Measurements from ENCODE around the gene PFN3.
A peak's percentile ranks its signal among the peaks of the same experiment; 100 is the strongest.

The PFN3 gene, protein sequence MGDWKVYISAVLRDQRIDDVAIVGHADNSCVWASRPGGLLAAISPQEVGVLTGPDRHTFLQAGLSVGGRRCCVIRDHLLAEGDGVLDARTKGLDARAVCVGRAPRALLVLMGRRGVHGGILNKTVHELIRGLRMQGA

DNA sequence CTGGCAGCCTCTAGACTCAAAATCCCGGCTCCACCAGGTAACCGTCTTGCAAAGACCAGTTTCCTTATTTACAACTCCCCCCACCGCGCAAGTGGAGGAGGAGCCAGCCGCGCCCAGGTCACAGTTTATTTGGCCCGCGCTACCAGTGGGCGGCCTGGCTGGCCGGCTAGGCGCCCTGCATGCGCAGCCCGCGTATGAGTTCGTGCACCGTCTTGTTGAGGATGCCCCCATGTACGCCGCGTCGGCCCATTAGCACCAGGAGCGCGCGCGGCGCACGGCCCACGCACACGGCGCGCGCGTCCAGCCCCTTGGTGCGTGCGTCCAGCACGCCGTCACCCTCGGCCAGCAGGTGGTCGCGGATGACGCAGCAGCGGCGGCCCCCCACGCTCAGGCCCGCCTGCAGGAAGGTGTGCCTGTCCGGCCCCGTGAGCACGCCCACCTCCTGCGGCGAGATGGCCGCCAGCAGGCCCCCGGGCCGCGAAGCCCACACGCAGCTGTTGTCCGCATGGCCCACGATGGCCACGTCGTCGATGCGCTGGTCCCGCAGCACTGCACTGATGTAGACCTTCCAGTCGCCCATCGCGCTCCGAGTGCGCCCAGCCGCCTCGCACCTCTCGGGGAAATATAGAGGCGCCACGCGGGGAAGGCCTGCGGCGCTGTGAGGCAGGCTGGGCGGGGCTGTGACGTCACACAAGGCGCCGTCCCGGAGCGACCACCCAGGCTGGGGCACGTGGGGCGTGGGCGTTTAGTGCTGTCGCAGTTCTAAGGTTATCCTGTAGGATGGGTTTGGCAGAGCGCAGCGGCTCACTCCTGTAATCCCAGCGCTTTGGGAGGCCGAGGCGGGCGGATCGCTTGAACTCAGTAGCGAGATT is at the start of gene PFN3:
TSS of gene PFN3 (minus strand) at position 665 of the 872 bp plus-strand sequence. CDS start at position 580, 85 bp downstream.
- TF ChIP-seq EP300 (IDR thresholded peaks at IDR 0.05; ENCODE audit: borderline replicate concordance) (no peak), YY1 (IDR thresholded peaks at IDR 0.05; ENCODE audit: low read depth) (no peak), NFIC (IDR thresholded peaks at IDR 0.05) (no peak), TEAD4 (IDR thresholded peaks at IDR 0.05) (no peak), RAD21 (IDR thresholded peaks at IDR 0.05; ENCODE audit: low read depth) (no peak), EGR1 (IDR thresholded peaks at IDR 0.05) (no peak)
- TF ChIP-seq, protein P1, sequence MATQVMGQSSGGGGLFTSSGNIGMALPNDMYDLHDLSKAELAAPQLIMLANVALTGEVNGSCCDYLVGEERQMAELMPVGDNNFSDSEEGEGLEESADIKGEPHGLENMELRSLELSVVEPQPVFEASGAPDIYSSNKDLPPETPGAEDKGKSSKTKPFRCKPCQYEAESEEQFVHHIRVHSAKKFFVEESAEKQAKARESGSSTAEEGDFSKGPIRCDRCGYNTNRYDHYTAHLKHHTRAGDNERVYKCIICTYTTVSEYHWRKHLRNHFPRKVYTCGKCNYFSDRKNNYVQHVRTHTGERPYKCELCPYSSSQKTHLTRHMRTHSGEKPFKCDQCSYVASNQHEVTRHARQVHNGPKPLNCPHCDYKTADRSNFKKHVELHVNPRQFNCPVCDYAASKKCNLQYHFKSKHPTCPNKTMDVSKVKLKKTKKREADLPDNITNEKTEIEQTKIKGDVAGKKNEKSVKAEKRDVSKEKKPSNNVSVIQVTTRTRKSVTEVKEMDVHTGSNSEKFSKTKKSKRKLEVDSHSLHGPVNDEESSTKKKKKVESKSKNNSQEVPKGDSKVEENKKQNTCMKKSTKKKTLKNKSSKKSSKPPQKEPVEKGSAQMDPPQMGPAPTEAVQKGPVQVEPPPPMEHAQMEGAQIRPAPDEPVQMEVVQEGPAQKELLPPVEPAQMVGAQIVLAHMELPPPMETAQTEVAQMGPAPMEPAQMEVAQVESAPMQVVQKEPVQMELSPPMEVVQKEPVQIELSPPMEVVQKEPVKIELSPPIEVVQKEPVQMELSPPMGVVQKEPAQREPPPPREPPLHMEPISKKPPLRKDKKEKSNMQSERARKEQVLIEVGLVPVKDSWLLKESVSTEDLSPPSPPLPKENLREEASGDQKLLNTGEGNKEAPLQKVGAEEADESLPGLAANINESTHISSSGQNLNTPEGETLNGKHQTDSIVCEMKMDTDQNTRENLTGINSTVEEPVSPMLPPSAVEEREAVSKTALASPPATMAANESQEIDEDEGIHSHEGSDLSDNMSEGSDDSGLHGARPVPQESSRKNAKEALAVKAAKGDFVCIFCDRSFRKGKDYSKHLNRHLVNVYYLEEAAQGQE (IDR thresholded peaks at IDR 0.05; ENCODE audit: low read depth) = no peak
- TF ChIP-seq, protein P2, sequence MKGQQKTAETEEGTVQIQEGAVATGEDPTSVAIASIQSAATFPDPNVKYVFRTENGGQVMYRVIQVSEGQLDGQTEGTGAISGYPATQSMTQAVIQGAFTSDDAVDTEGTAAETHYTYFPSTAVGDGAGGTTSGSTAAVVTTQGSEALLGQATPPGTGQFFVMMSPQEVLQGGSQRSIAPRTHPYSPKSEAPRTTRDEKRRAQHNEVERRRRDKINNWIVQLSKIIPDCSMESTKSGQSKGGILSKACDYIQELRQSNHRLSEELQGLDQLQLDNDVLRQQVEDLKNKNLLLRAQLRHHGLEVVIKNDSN (IDR thresholded peaks at IDR 0.05) = no peak

DNA sequence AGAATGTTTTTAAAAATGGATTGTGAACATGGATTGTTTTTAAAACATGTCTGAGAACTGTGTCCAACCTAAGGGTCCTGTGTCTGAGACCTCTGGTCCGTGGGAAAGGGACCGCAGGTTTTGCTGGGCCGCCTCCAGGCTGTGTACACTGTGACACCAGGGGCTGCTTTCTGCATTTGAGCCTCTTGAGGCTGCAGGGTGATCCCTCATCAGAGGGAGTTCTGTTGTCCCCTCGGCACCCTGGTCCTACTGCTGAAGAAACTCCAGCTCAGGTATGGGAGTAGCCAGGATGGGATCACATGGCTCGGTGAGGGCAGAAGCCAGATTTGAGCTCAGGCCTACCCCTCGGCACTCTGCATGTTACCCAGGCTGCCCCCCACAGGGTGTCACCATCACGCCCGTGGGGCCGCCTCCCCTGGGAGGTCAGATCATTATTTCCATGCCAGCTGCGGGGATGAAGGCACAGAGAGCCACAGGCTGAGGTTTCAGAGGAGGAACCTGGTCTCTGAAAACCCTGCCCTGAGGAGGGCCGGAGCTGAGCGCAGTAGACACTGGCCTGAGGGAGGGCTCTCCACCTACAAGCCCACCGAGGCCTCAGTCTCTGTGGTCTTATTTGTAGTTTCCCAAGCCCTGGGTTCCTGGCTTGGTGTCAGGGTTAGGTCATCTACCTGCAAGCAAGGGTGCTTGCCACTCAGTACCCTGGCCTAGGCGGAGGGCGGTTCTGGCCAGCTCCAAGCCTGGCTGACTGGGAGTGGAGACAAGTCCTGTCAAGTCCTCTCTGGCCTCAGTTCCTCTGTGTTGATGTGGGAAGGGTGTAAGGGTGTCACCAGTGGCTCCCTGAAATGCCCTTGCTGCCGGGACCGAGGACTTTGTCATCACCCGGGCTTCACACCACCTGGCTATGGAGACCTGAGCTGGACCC is 48.9 kb upstream of the PFN3 start:
- TF ChIP-seq, protein P1 (IDR thresholded peaks at IDR 0.05; ENCODE audit: low read depth) = no peak
- no peak for TF ChIP-seq TEAD4 (IDR thresholded peaks at IDR 0.05)
- TF ChIP-seq CREB1 (IDR thresholded peaks at IDR 0.05; ENCODE audit: low read depth) = no peak
- TF ChIP-seq, protein P2 (IDR thresholded peaks at IDR 0.05) = no peak
- TF ChIP-seq EGR1 (IDR thresholded peaks at IDR 0.05) = no peak
- TF ChIP-seq TCF12 (IDR thresholded peaks at IDR 0.05; ENCODE audit: low read depth) = no peak
- no peak for TF ChIP-seq NFIC (IDR thresholded peaks at IDR 0.05)
- no peak for TF ChIP-seq EP300 (IDR thresholded peaks at IDR 0.05; ENCODE audit: borderline replicate concordance)
- TF ChIP-seq CEBPB (IDR thresholded peaks at IDR 0.05) = no peak
- TF ChIP-seq TAF1 (IDR thresholded peaks at IDR 0.05; ENCODE audit: low read depth) = no peak
- TF ChIP-seq FOXM1 (IDR thresholded peaks at IDR 0.05; ENCODE audit: borderline replicate concordance, low read depth) = no peak
- TF ChIP-seq RAD21 (IDR thresholded peaks at IDR 0.05; ENCODE audit: low read depth) = no peak

DNA sequence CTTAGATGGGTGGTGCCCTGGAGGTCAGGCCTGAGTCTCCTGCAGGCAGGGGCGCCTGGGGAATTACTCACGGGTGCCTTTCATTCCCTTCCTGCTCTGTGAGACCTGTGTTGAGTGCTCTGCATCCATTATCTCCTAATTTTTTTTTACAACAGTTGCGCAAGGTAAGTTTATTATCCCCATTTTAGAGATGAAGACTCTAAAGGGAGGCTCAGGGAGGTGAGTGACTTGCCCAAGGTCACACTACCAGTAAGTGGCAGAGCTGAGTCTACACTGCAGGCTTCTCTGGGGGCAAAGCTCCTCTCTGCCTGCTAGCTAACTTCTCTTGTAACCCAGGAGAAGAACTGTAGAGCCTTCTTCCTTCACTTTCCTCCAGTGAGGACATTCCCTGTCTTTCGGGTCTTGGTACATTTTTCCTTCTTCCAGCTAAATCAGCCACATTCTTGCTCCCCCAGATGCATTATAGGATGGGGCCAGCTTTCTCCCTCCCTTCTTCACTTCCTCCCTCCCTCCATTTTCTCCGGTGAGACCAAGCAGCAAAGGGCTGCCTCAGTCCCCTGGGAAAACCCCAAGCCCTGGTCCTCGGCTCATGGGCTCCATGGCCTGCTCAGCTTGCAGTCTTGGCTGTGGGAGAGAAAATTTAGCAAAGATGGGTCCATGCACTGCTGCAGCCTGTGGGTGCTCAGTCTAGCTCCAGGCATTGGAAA is 47.9 kb upstream of the PFN3 start:
- TF ChIP-seq TCF12 (IDR thresholded peaks at IDR 0.05; ENCODE audit: low read depth) (no peak), CREB1 (IDR thresholded peaks at IDR 0.05; ENCODE audit: low read depth) (no peak), YY1 (IDR thresholded peaks at IDR 0.05; ENCODE audit: low read depth) (no peak), CEBPB (IDR thresholded peaks at IDR 0.05) (peak; percentile 46), TAF1 (IDR thresholded peaks at IDR 0.05; ENCODE audit: low read depth) (0 out of 2 replicates have a peak, but pooled peaks have one; percentile 0), ZBTB7A (IDR thresholded peaks at IDR 0.05; ENCODE audit: low read depth) (no peak)

DNA sequence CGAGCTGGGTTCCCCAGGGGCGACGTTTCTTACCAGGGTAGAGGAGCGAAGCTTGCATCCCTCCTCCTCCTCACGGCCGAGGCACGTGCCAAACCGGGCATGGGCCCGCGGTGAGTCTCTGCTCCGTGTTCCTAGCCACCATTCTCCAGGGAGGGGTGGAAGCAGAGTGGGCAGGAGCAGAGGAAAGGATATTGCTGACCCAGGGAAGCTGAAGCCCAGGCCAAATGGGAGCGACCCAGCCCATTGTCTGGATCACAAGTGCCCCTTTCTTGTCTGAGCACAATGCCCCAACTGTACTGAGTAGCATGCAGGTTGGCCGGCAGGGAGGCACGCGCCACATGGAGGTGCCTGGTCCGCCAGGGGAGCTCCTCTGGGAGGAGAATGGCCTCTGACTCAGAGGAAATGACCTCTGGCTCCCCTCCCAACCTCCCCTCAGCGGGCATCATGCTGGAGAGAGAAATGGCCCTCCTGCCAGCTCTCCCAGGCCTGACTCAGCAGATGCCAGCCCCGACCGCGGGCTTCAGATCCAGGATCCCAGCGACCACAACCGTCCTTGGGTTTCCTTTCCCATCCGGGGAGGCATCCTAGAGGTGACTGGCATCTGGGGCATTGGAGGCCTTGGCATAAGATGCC is 47.3 kb upstream of the PFN3 start:
- TF ChIP-seq CEBPB (IDR thresholded peaks at IDR 0.05) (no peak), YY1 (IDR thresholded peaks at IDR 0.05; ENCODE audit: low read depth) (peak; percentile 66), TEAD4 (IDR thresholded peaks at IDR 0.05) (peak; percentile 54), NFIC (IDR thresholded peaks at IDR 0.05) (peak; percentile 76), FOXM1 (IDR thresholded peaks at IDR 0.05; ENCODE audit: borderline replicate concordance, low read depth) (no peak), ZBTB7A (IDR thresholded peaks at IDR 0.05; ENCODE audit: low read depth) (peak; percentile 20; the same call in 1 of the 2 replicates), TCF12 (IDR thresholded peaks at IDR 0.05; ENCODE audit: low read depth) (peak; percentile 53; the same call in 1 of the 2 replicates)
- TF ChIP-seq, protein P2 (IDR thresholded peaks at IDR 0.05) = peak; percentile 4; the same call in 1 of the 2 replicates
- TF ChIP-seq, protein P3, sequence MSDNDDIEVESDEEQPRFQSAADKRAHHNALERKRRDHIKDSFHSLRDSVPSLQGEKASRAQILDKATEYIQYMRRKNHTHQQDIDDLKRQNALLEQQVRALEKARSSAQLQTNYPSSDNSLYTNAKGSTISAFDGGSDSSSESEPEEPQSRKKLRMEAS (IDR thresholded peaks at IDR 0.05) = peak; percentile 95
